ENCODE results near the gene ZNF652. TPM values are rescaled to one million over a fixed set of nuclear protein-coding genes. Genes with fewer than 3 reads are reported as not detected.

Gene ZNF652
- total and polyA plus RNA-seq, 2 experiments from 2014 or later, result 36.2 to 54.5 TPM

DNA sequence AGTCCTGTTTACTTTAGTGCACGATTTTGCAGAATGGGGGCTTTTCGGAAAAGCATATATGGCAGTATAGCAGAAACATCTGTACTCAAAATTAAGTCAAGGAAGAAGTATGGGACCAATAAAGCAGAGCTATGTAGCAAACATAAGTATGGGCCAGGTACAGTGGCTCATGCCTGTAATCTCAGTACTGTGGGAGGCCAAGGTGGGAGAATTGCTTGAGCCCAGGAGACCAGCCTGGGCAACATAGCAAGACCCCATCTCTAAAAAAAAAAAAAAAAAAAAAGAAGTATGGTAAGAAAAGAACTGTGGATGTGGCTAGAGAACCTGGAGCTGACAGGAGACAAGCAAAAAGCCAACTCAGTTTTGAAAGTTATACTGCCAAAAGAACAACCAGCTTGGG, 36.1 kb downstream of the ZNF652 start:
- H3K27me3 ChIP-seq (ENCODE audit: insufficient read depth), result no peaks in the 10 kb centered on the region
- peaks cover 19% of the 10 kb centered on the region for H3K4me1 ChIP-seq (ENCODE audit: insufficient read depth)
- H3K36me3 Mint-ChIP-seq (ENCODE audit: low read depth), result no peaks in the 10 kb centered on the region
- no peaks in the 10 kb centered on the region for H3K9me2 ChIP-seq (ENCODE audit: insufficient read depth)
- peaks cover 13% of the 10 kb centered on the region; the same call in 1 of the 2 replicates for H4K20me1 ChIP-seq (replicated peaks; ENCODE audit: insufficient read depth)
- H3K4me2 ChIP-seq, result no peak overlapping the region
- no peaks in the 10 kb centered on the region for H3K27me3 Mint-ChIP-seq (ENCODE audit: insufficient read depth, low read depth, poor library complexity)
- H3K4me1 Mint-ChIP-seq, result peaks cover 14% of the 10 kb centered on the region; the same call in 2 of the 3 replicates
- TF ChIP-seq POLR2AphosphoS5 (IDR thresholded peaks at IDR 0.05; ENCODE audit: low read depth) (no peak), NANOG (IDR thresholded peaks at IDR 0.05; ENCODE audit: borderline replicate concordance) (no peak), STAT1 (IDR thresholded peaks at IDR 0.05; ENCODE audit: unreplicated experiment) (no peak), EZH2 (IDR thresholded peaks at IDR 0.05; ENCODE audit: low read depth, unreplicated experiment) (no peak), CREB1 (CRISPR knock-in tag; IDR thresholded peaks at IDR 0.05; ENCODE audit: low read depth) (no peak)
- TF ChIP-seq, protein P1, sequence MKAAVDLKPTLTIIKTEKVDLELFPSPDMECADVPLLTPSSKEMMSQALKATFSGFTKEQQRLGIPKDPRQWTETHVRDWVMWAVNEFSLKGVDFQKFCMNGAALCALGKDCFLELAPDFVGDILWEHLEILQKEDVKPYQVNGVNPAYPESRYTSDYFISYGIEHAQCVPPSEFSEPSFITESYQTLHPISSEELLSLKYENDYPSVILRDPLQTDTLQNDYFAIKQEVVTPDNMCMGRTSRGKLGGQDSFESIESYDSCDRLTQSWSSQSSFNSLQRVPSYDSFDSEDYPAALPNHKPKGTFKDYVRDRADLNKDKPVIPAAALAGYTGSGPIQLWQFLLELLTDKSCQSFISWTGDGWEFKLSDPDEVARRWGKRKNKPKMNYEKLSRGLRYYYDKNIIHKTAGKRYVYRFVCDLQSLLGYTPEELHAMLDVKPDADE (IDR thresholded peaks at IDR 0.05), result no peak
- TF ChIP-seq, protein P2, sequence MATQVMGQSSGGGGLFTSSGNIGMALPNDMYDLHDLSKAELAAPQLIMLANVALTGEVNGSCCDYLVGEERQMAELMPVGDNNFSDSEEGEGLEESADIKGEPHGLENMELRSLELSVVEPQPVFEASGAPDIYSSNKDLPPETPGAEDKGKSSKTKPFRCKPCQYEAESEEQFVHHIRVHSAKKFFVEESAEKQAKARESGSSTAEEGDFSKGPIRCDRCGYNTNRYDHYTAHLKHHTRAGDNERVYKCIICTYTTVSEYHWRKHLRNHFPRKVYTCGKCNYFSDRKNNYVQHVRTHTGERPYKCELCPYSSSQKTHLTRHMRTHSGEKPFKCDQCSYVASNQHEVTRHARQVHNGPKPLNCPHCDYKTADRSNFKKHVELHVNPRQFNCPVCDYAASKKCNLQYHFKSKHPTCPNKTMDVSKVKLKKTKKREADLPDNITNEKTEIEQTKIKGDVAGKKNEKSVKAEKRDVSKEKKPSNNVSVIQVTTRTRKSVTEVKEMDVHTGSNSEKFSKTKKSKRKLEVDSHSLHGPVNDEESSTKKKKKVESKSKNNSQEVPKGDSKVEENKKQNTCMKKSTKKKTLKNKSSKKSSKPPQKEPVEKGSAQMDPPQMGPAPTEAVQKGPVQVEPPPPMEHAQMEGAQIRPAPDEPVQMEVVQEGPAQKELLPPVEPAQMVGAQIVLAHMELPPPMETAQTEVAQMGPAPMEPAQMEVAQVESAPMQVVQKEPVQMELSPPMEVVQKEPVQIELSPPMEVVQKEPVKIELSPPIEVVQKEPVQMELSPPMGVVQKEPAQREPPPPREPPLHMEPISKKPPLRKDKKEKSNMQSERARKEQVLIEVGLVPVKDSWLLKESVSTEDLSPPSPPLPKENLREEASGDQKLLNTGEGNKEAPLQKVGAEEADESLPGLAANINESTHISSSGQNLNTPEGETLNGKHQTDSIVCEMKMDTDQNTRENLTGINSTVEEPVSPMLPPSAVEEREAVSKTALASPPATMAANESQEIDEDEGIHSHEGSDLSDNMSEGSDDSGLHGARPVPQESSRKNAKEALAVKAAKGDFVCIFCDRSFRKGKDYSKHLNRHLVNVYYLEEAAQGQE (IDR thresholded peaks at IDR 0.05; ENCODE audit: unreplicated experiment), result no peak
- TF ChIP-seq, protein P3, sequence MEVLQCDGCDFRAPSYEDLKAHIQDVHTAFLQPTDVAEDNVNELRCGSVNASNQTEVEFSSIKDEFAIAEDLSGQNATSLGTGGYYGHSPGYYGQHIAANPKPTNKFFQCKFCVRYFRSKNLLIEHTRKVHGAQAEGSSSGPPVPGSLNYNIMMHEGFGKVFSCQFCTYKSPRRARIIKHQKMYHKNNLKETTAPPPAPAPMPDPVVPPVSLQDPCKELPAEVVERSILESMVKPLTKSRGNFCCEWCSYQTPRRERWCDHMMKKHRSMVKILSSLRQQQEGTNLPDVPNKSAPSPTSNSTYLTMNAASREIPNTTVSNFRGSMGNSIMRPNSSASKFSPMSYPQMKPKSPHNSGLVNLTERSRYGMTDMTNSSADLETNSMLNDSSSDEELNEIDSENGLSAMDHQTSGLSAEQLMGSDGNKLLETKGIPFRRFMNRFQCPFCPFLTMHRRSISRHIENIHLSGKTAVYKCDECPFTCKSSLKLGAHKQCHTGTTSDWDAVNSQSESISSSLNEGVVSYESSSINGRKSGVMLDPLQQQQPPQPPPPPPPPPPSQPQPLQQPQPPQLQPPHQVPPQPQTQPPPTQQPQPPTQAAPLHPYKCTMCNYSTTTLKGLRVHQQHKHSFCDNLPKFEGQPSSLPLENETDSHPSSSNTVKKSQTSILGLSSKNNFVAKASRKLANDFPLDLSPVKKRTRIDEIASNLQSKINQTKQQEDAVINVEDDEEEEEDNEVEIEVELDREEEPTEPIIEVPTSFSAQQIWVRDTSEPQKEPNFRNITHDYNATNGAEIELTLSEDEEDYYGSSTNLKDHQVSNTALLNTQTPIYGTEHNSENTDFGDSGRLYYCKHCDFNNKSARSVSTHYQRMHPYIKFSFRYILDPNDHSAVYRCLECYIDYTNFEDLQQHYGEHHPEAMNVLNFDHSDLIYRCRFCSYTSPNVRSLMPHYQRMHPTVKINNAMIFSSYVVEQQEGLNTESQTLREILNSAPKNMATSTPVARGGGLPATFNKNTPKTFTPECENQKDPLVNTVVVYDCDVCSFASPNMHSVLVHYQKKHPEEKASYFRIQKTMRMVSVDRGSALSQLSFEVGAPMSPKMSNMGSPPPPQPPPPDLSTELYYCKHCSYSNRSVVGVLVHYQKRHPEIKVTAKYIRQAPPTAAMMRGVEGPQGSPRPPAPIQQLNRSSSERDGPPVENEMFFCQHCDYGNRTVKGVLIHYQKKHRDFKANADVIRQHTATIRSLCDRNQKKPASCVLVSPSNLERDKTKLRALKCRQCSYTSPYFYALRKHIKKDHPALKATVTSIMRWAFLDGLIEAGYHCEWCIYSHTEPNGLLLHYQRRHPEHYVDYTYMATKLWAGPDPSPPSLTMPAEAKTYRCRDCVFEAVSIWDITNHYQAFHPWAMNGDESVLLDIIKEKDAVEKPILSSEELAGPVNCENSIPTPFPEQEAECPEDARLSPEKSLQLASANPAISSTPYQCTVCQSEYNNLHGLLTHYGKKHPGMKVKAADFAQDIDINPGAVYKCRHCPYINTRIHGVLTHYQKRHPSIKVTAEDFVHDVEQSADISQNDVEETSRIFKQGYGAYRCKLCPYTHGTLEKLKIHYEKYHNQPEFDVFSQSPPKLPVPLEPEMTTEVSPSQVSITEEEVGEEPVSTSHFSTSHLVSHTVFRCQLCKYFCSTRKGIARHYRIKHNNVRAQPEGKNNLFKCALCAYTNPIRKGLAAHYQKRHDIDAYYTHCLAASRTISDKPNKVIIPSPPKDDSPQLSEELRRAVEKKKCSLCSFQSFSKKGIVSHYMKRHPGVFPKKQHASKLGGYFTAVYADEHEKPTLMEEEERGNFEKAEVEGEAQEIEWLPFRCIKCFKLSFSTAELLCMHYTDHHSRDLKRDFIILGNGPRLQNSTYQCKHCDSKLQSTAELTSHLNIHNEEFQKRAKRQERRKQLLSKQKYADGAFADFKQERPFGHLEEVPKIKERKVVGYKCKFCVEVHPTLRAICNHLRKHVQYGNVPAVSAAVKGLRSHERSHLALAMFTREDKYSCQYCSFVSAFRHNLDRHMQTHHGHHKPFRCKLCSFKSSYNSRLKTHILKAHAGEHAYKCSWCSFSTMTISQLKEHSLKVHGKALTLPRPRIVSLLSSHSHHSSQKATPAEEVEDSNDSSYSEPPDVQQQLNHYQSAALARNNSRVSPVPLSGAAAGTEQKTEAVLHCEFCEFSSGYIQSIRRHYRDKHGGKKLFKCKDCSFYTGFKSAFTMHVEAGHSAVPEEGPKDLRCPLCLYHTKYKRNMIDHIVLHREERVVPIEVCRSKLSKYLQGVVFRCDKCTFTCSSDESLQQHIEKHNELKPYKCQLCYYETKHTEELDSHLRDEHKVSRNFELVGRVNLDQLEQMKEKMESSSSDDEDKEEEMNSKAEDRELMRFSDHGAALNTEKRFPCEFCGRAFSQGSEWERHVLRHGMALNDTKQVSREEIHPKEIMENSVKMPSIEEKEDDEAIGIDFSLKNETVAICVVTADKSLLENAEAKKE (CRISPR knock-in tag; IDR thresholded peaks at IDR 0.05), result no peak
- TF ChIP-seq, protein P4, sequence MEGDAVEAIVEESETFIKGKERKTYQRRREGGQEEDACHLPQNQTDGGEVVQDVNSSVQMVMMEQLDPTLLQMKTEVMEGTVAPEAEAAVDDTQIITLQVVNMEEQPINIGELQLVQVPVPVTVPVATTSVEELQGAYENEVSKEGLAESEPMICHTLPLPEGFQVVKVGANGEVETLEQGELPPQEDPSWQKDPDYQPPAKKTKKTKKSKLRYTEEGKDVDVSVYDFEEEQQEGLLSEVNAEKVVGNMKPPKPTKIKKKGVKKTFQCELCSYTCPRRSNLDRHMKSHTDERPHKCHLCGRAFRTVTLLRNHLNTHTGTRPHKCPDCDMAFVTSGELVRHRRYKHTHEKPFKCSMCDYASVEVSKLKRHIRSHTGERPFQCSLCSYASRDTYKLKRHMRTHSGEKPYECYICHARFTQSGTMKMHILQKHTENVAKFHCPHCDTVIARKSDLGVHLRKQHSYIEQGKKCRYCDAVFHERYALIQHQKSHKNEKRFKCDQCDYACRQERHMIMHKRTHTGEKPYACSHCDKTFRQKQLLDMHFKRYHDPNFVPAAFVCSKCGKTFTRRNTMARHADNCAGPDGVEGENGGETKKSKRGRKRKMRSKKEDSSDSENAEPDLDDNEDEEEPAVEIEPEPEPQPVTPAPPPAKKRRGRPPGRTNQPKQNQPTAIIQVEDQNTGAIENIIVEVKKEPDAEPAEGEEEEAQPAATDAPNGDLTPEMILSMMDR (conservative IDR thresholded peaks at IDR 0.05; ENCODE audit: low read depth in 2 of 2), result no peak
- no peak overlapping the region for H3K4me3 Mint-ChIP-seq
- H2AFZ ChIP-seq, result no peak overlapping the region
- H3K27ac Mint-ChIP-seq, result no peak overlapping the region
- ATAC-seq (no peak), DNase-seq (ENCODE audit: low spot score) (no peak)
- peaks cover 56% of the 10 kb centered on the region for H3K79me2 ChIP-seq (replicated peaks; ENCODE audit: insufficient read depth)
- H3K4me3 ChIP-seq, result no peak overlapping the region
- H3K27ac ChIP-seq (ENCODE audit: low read depth), result no peak overlapping the region
- no peaks in the 10 kb centered on the region for H3K36me3 ChIP-seq (ENCODE audit: insufficient read depth)
- no peaks in the 10 kb centered on the region for H3K9me3 Mint-ChIP-seq
- H3F3A ChIP-seq (replicated peaks; ENCODE audit: low read depth), result no peaks in the 10 kb centered on the region

Measured in GM23338 (cell line).